DND-41 (cell line): Measurements from ENCODE around the gene PRR5L.

ENCODE experiments used
- ATAC-seq: fragments of 200-7000 bp; cut with Tn5 transposase; 3 replicates; pipeline ENCODE4 v1.9.1; 2021; ENCODE audit warnings: low read depth; ENCODE audit not compliant: insufficient read depth
- DNase-seq: peaks from one replicate; pipeline ENCODE4 v3.0.0-alpha.2; 2020
- H2AFZ ChIP-seq: 2 replicates; pipeline ENCODE4 v1.6.0; 2012; ENCODE audit warnings: low read depth, low read length
- H3K27ac ChIP-seq: 2 replicates; pipeline ENCODE4 v1.5.1; 2012; ENCODE audit warnings: low read length, inconsistent platforms
- H3K27me3 ChIP-seq: fragments of 200-600 bp; sonication (generic); 2 replicates; pipeline ENCODE4 v1.6.0; 2012; ENCODE audit warnings: low read length, mild to moderate bottlenecking, inconsistent platforms; ENCODE audit not compliant: insufficient read depth, poor library complexity
- H3K36me3 ChIP-seq: 2 replicates; pipeline ENCODE4 v1.5.1; 2012; ENCODE audit warnings: low read length, inconsistent platforms; ENCODE audit not compliant: insufficient read depth
- H3K4me1 ChIP-seq: 2 replicates; pipeline ENCODE4 v1.5.1; 2012; ENCODE audit warnings: mild to moderate bottlenecking, low read length; ENCODE audit not compliant: insufficient read depth
- H3K4me2 ChIP-seq: 2 replicates; pipeline ENCODE4 v1.6.0; 2012; ENCODE audit warnings: mild to moderate bottlenecking, moderate library complexity, low read length, inconsistent platforms; ENCODE audit not compliant: insufficient read depth
- H3K4me3 ChIP-seq, 2 experiments: fragments of 200-600 bp in 1 of 2; shearing (Covaris generic) in 1 of 2; 2 replicates each; pipeline ENCODE4 v1.5.1; 2012 to 2016; ENCODE audit warnings: inconsistent platforms in 2 of 2, low read length in 2 of 2, mild to moderate bottlenecking in 2 of 2, low read depth in 1 of 2, moderate library complexity in 1 of 2
- H3K79me2 ChIP-seq: 2 replicates; pipeline ENCODE4 v1.6.0; 2012; ENCODE audit warnings: low read length, inconsistent platforms; ENCODE audit not compliant: insufficient read depth
- H3K9ac ChIP-seq: 2 replicates; pipeline ENCODE4 v1.6.0; 2012; ENCODE audit warnings: low read depth, mild to moderate bottlenecking, inconsistent platforms, low read length, moderate library complexity
- H3K9me3 ChIP-seq: 2 replicates; pipeline ENCODE4 v1.5.1; 2012; ENCODE audit warnings: low read length, moderate library complexity, mild to moderate bottlenecking, inconsistent platforms; ENCODE audit not compliant: insufficient read depth, severe bottlenecking
- H4K20me1 ChIP-seq: 2 replicates; pipeline ENCODE4 v1.6.0; 2012; ENCODE audit warnings: low read length; ENCODE audit not compliant: insufficient read depth
- EZH2 ChIP-seq: IDR thresholded peaks from 3 replicates; pipeline ENCODE4 v1.6.1; 2012; ENCODE audit warnings: borderline replicate concordance, low read depth, mild to moderate bottlenecking, moderate library complexity, low read length, inconsistent platforms; ENCODE audit not compliant: severe bottlenecking
- TF ChIP-seq, protein P1 (sequence below): IDR thresholded peaks from 2 replicates; pipeline ENCODE4 v1.5.1; 2012; ENCODE audit warnings: borderline replicate concordance, low read length, moderate library complexity, mild to moderate bottlenecking; ENCODE audit not compliant: poor library complexity, severe bottlenecking; ENCODE audit errors: extremely low read depth

PRR5L gene

DNA sequence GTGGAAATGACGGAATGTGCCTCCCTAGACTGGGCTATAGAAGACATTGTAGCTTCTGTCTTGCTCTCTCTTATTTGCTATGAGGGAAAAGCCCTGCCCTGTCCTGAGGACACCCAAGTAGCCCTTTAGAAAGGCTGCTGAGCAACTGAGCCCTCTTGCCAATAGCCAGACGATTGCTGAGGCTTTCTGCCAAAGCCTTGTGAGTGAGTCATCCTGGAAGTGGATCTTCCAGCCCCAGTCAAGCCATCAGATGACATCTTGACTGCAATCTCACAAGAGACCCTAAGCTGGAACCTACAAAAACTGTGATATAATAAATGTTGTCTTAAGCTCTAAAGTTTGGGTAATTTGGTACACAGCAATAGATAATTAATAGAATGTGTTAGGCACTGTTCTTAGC lies 217.9 kb downstream of the PRR5L start:
- Histone ChIP-seq H3K4me3 (no peak overlapping the region), H3K9ac (no peak overlapping the region), H3K36me3 (peaks cover 5% of the 10 kb centered on the region; the same call in 1 of the 2 replicates), H3K4me1 (peaks cover 15% of the 10 kb centered on the region), H2AFZ (no peak overlapping the region), H3K9me3 (no peaks in the 10 kb centered on the region), H4K20me1 (peaks cover 7% of the 10 kb centered on the region), H3K27me3 (no peaks in the 10 kb centered on the region), H3K79me2 (peaks cover 15% of the 10 kb centered on the region), H3K4me2 (no peak overlapping the region), H3K27ac (no peak overlapping the region)
- ATAC-seq (no peak), DNase-seq (no peak)
- TF ChIP-seq, protein P1, sequence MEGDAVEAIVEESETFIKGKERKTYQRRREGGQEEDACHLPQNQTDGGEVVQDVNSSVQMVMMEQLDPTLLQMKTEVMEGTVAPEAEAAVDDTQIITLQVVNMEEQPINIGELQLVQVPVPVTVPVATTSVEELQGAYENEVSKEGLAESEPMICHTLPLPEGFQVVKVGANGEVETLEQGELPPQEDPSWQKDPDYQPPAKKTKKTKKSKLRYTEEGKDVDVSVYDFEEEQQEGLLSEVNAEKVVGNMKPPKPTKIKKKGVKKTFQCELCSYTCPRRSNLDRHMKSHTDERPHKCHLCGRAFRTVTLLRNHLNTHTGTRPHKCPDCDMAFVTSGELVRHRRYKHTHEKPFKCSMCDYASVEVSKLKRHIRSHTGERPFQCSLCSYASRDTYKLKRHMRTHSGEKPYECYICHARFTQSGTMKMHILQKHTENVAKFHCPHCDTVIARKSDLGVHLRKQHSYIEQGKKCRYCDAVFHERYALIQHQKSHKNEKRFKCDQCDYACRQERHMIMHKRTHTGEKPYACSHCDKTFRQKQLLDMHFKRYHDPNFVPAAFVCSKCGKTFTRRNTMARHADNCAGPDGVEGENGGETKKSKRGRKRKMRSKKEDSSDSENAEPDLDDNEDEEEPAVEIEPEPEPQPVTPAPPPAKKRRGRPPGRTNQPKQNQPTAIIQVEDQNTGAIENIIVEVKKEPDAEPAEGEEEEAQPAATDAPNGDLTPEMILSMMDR: no peak
- TF ChIP-seq EZH2: no peak
